ENCODE data around the gene DLK1.

The DLK1 gene

DNA sequence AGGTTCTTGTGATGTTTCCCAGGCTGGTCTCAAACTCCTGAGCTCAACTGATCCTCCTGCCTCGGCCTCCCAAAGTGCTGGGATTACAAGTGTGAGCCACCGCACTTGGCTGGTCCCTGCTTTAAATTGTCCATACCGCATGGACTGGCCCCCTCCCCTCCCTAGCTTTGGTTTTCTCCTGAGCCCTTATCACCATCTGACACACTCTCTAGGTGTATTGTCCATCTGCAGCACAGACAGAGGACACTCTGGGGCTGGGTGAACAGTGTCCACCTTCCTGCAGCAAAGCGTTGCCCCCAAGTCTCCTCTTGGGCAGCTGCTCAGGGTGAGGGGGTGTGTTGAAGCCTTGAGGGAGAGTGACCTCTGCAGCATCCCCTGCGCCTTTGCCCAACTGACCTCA, 36.0 kb upstream of the DLK1 start:
- Histone ChIP-seq H3K9ac (ENCODE audit: insufficient read length) (no peak overlapping the region), H3K36me3 (ENCODE audit: insufficient read depth, low read length) (no peaks in the 10 kb centered on the region), H3K27ac (no peak overlapping the region), H3K4me3 (no peak overlapping the region), H3K9me3 (ENCODE audit: low read depth, low read length) (no peaks in the 10 kb centered on the region)
- no peak for TF ChIP-seq POLR2AphosphoS5 (IDR thresholded peaks at IDR 0.05; ENCODE audit: borderline replicate concordance, low read depth, low read length)
- no peak for TF ChIP-seq FOXP2 (optimal IDR thresholded peaks at IDR 0.05; ENCODE audit: control extremely low read depth, extremely low read length, insufficient read depth)
- no peak for TF ChIP-seq EZH2 (IDR thresholded peaks at IDR 0.05)
- DNase-seq (ENCODE audit: low read depth, low spot score): no peak

GRCh38 chr14:100691395-100692056, 35.2 kb upstream of the DLK1 start:
- Histone ChIP-seq H3K9ac (ENCODE audit: insufficient read length) (no peak overlapping the region), H3K27ac (no peak overlapping the region), H3K36me3 (ENCODE audit: insufficient read depth, low read length) (no peaks in the 10 kb centered on the region), H3K4me3 (no peak overlapping the region), H3K9me3 (ENCODE audit: low read depth, low read length) (no peaks in the 10 kb centered on the region)
- TF ChIP-seq POLR2AphosphoS5 (IDR thresholded peaks at IDR 0.05; ENCODE audit: borderline replicate concordance, low read depth, low read length) (no peak), EZH2 (IDR thresholded peaks at IDR 0.05) (no peak), FOXP2 (optimal IDR thresholded peaks at IDR 0.05; ENCODE audit: control extremely low read depth, extremely low read length, insufficient read depth) (no peak)
- DNase-seq (ENCODE audit: low read depth, low spot score): no peak

DNA sequence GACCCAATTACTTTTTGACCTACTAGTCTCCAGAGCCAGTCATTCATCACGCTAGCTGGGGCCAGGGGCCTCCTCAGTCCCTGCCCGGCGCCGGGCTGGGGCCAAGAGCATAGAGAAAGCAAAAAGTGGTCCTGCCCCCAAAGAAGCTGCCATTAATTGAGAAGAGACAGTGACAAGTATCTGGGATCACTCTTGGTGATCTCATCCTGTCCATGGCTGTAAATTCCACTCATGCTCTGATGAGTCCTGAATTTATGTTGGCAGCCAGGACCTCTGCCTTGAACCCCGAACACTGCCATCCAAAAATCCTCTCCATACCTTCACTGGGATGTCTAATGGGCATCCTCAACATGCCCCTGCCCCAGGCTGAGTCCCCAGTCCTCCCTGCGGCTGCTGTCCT, 34.4 kb upstream of the DLK1 start:
- Histone ChIP-seq H3K27ac (no peak overlapping the region), H3K9ac (ENCODE audit: insufficient read length) (no peak overlapping the region), H3K9me3 (ENCODE audit: low read depth, low read length) (no peaks in the 10 kb centered on the region), H3K36me3 (ENCODE audit: insufficient read depth, low read length) (no peaks in the 10 kb centered on the region), H3K4me3 (no peak overlapping the region)
- DNase-seq (ENCODE audit: low read depth, low spot score): no peak
- TF ChIP-seq EZH2 (IDR thresholded peaks at IDR 0.05) (no peak), FOXP2 (optimal IDR thresholded peaks at IDR 0.05; ENCODE audit: control extremely low read depth, extremely low read length, insufficient read depth) (no peak), POLR2AphosphoS5 (IDR thresholded peaks at IDR 0.05; ENCODE audit: borderline replicate concordance, low read depth, low read length) (no peak)

- no peaks in the 10 kb centered on the region for H3K9me3 ChIP-seq (ENCODE audit: low read depth, low read length)
- no peak for DNase-seq (ENCODE audit: low read depth, low spot score)
- H3K36me3 ChIP-seq (ENCODE audit: insufficient read depth, low read length): no peaks in the 10 kb centered on the region
- no peak overlapping the region for H3K27ac ChIP-seq
- no peak overlapping the region for H3K9ac ChIP-seq (ENCODE audit: insufficient read length)
- no peak for TF ChIP-seq EZH2 (IDR thresholded peaks at IDR 0.05)
- TF ChIP-seq POLR2AphosphoS5 (IDR thresholded peaks at IDR 0.05; ENCODE audit: borderline replicate concordance, low read depth, low read length): no peak
- no peak for TF ChIP-seq FOXP2 (optimal IDR thresholded peaks at IDR 0.05; ENCODE audit: control extremely low read depth, extremely low read length, insufficient read depth)
- no peak overlapping the region for H3K4me3 ChIP-seq
Measured at GRCh38 chr14:100692859-100693558, 33.7 kb upstream of the DLK1 start.

GRCh38 chr14:100693877-100694578, 32.7 kb upstream of the DLK1 start:
- Histone ChIP-seq H3K9me3 (ENCODE audit: low read depth, low read length) (no peaks in the 10 kb centered on the region), H3K36me3 (ENCODE audit: insufficient read depth, low read length) (no peaks in the 10 kb centered on the region), H3K4me3 (no peak overlapping the region), H3K27ac (no peak overlapping the region), H3K9ac (ENCODE audit: insufficient read length) (no peak overlapping the region)
- DNase-seq (ENCODE audit: low read depth, low spot score): no peak
- TF ChIP-seq FOXP2 (optimal IDR thresholded peaks at IDR 0.05; ENCODE audit: control extremely low read depth, extremely low read length, insufficient read depth): no peak

DNA sequence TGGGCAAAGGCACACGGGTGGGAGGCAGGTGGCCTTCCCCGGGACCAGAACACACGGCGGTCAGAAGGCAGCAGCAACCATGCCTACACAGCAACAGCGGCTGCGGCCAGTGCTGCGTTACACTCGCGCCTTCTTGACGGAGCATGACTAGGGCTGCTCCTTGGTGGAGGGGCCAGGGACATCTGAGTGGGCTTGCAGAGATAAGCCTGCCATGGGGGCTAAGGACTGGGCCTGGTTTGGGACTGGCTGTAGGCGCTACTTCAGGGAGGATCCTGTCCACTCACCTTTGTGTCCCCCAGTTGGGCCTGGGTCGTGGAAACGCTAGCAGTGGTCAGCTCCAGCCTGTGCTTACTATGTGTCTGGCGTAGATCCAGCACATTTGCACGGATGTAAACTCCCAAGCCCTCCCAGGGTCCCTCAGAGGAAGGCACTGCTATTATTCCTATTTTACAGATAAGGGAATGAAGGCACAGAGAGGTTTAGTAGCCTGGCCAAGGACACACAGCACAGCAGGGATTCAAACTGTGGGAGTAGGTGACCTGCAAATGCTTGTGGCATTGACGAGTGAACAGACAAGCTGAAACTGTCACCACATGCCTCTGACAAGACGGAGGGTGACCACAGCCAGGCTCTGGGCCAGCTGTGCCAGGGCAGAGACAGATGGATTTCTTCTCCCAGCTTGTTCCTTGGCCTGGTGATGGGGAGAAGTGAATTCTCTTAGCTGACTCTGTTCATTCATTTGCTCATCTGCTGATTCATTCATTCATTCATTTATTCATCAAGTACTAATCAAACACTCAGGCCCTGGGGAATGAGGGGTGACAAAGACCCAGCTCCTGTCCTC, 31.9 kb upstream of the DLK1 start:
- Histone ChIP-seq H3K4me3 (no peak overlapping the region), H3K27ac (no peak overlapping the region), H3K9me3 (ENCODE audit: low read depth, low read length) (no peaks in the 10 kb centered on the region), H3K9ac (ENCODE audit: insufficient read length) (no peak overlapping the region), H3K36me3 (ENCODE audit: insufficient read depth, low read length) (no peaks in the 10 kb centered on the region)
- no peak for TF ChIP-seq EZH2 (IDR thresholded peaks at IDR 0.05)
- no peak for TF ChIP-seq POLR2AphosphoS5 (IDR thresholded peaks at IDR 0.05; ENCODE audit: borderline replicate concordance, low read depth, low read length)
- TF ChIP-seq FOXP2 (optimal IDR thresholded peaks at IDR 0.05; ENCODE audit: control extremely low read depth, extremely low read length, insufficient read depth): no peak
- no peak for DNase-seq (ENCODE audit: low read depth, low spot score)

GRCh38 chr14:100695423-100695738, 31.3 kb upstream of the DLK1 start:
- Histone ChIP-seq H3K27ac (no peak overlapping the region), H3K36me3 (ENCODE audit: insufficient read depth, low read length) (no peaks in the 10 kb centered on the region), H3K9me3 (ENCODE audit: low read depth, low read length) (no peaks in the 10 kb centered on the region), H3K9ac (ENCODE audit: insufficient read length) (no peak overlapping the region), H3K4me3 (no peak overlapping the region)
- TF ChIP-seq POLR2AphosphoS5 (IDR thresholded peaks at IDR 0.05; ENCODE audit: borderline replicate concordance, low read depth, low read length): no peak
- no peak for TF ChIP-seq EZH2 (IDR thresholded peaks at IDR 0.05)
- no peak for TF ChIP-seq FOXP2 (optimal IDR thresholded peaks at IDR 0.05; ENCODE audit: control extremely low read depth, extremely low read length, insufficient read depth)
- no peak for DNase-seq (ENCODE audit: low read depth, low spot score)

DNA sequence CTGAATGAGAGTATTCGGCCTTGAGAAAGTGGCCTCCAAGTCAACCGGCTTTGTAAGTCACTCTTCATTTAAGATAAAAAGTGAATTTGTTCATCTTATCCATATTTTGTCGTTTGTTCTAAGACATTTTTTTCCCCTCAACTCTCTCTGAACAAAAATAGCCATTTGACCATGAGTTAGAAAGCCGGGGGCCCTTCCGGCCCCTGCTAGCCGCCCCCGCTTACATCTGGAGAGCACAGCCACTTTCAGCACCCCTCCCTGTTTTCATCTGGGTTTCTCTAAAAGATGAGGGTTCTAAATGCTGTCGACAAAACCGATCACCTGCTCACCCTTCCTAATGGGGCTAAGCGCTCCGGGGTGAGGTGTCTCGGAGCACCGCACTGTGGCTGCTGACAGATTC, 30.7 kb upstream of the DLK1 start:
- H3K27ac ChIP-seq: no peak overlapping the region
- no peak overlapping the region for H3K9ac ChIP-seq (ENCODE audit: insufficient read length)
- no peak for DNase-seq (ENCODE audit: low read depth, low spot score)
- H3K36me3 ChIP-seq (ENCODE audit: insufficient read depth, low read length): no peaks in the 10 kb centered on the region
- no peaks in the 10 kb centered on the region for H3K9me3 ChIP-seq (ENCODE audit: low read depth, low read length)
- TF ChIP-seq POLR2AphosphoS5 (IDR thresholded peaks at IDR 0.05; ENCODE audit: borderline replicate concordance, low read depth, low read length) (no peak), FOXP2 (optimal IDR thresholded peaks at IDR 0.05; ENCODE audit: control extremely low read depth, extremely low read length, insufficient read depth) (no peak), EZH2 (IDR thresholded peaks at IDR 0.05) (no peak)
- no peak overlapping the region for H3K4me3 ChIP-seq

Data from SK-N-MC (cell line).